ENCODE data around the gene RTN4RL1.

GRCh38 chr17:2019723-2020122 lies 5.4 kb downstream of the RTN4RL1 start:
- TF ChIP-seq NR1H2 (CRISPR knock-in tag; IDR thresholded peaks at IDR 0.05) (no peak), CEBPG (CRISPR knock-in tag; IDR thresholded peaks at IDR 0.05) (no peak), CEBPG (tag; conservative IDR thresholded peaks at IDR 0.05 in 1 of 2, IDR thresholded peaks at IDR 0.05 in 1 of 2) (no peak), NEUROD1 (IDR thresholded peaks at IDR 0.05; ENCODE audit: borderline replicate concordance, low read depth, low read length, partially characterized antibody) (no peak), NFRKB (IDR thresholded peaks at IDR 0.05; ENCODE audit: low read depth) (no peak), MAX (CRISPR knock-in tag; IDR thresholded peaks at IDR 0.05) (no peak), ZNF76 (CRISPR knock-in tag; IDR thresholded peaks at IDR 0.05; ENCODE audit: borderline replicate concordance) (no peak), CXXC5 (CRISPR knock-in tag; IDR thresholded peaks at IDR 0.05) (no peak), SMAD2 (IDR thresholded peaks at IDR 0.05; ENCODE audit: low read depth, low read length) (no peak), SREBF1 (IDR thresholded peaks at IDR 0.05; ENCODE audit: borderline replicate concordance, low read depth, low read length) (no peak), PHF20 (IDR thresholded peaks at IDR 0.05; ENCODE audit: partially characterized antibody) (no peak), ATF4 (CRISPR knock-in tag; IDR thresholded peaks at IDR 0.05) (no peak), ZNF780A (CRISPR knock-in tag; IDR thresholded peaks at IDR 0.05) (no peak), ZNF23 (CRISPR knock-in tag; IDR thresholded peaks at IDR 0.05) (no peak)
- TF ChIP-seq, protein P1, sequence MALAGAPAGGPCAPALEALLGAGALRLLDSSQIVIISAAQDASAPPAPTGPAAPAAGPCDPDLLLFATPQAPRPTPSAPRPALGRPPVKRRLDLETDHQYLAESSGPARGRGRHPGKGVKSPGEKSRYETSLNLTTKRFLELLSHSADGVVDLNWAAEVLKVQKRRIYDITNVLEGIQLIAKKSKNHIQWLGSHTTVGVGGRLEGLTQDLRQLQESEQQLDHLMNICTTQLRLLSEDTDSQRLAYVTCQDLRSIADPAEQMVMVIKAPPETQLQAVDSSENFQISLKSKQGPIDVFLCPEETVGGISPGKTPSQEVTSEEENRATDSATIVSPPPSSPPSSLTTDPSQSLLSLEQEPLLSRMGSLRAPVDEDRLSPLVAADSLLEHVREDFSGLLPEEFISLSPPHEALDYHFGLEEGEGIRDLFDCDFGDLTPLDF (CRISPR knock-in tag; IDR thresholded peaks at IDR 0.05), result no peak
